CD4-positive, alpha-beta memory T cell (primary cell): Measurements from ENCODE around the gene RAD51C. TPM values are rescaled to one million over a fixed set of nuclear protein-coding genes. Genes with fewer than 3 reads are reported as not detected.
"Not testable (repeated sequence)": the region's sequence is repeated elsewhere in the genome, so short reads cannot be mapped to it uniquely, and the experiment has no call there.

Experiments
- CTCF ChIA-PET: fragments of 350-600 bp; sonication (Branson Sonifier 250); formaldehyde crosslinking; loops from one replicate; lab custom pipeline; 2021; ENCODE audit warnings: inconsistent platforms; ENCODE audit not compliant: partially characterized antibody; lab: Charles Lee
- POLR2A ChIA-PET: fragments of 350-600 bp; sonication (Branson Sonifier 250); formaldehyde crosslinking; loops from one replicate; lab custom pipeline; 2021; ENCODE audit not compliant: partially characterized antibody; lab: Charles Lee
- DNase-seq, 5 donors: peaks; one replicate each; pipeline versions ENCODE4 v3.0.0 to v3.0.0-alpha.2; 2020 to 2022; ENCODE audit warnings: mixed read lengths in 1 of 5
- H3K27ac ChIP-seq: one replicate; pipeline ENCODE4 v1.7.0; 2013; ENCODE audit warnings: low read depth, low read length
- H3K27me3 ChIP-seq: 2 replicates; pipeline ENCODE4 v1.7.0; 2013; ENCODE audit warnings: mild to moderate bottlenecking, low read length, moderate library complexity; ENCODE audit not compliant: insufficient read depth
- H3K36me3 ChIP-seq: 2 replicates; pipeline ENCODE4 v1.7.0; 2013; ENCODE audit warnings: mild to moderate bottlenecking, low read length, moderate library complexity; ENCODE audit not compliant: insufficient read depth
- H3K4me1 ChIP-seq: 2 replicates; pipeline ENCODE4 v1.7.0; 2013; ENCODE audit warnings: mild to moderate bottlenecking, low read length, moderate library complexity; ENCODE audit not compliant: insufficient read depth
- H3K4me3 ChIP-seq, 2 donors: one replicate each; pipeline ENCODE4 v1.7.0; 2013; ENCODE audit warnings: low read length in 2 of 2, mild to moderate bottlenecking in 1 of 2
- H3K9me3 ChIP-seq, 2 donors: one replicate each; pipeline ENCODE4 v1.7.0; 2013; ENCODE audit warnings: low read length in 2 of 2, control low read depth in 1 of 2; ENCODE audit not compliant: control insufficient read depth in 1 of 2
- H3K27ac Mint-ChIP-seq, 7 donors: one replicate each; pipeline ENCODE4 v1.8.0; 2020 to 2021; ENCODE audit warnings: mixed read lengths in 7 of 7, mild to moderate bottlenecking in 6 of 7, inconsistent platforms in 3 of 7, moderate library complexity in 3 of 7
- H3K27me3 Mint-ChIP-seq, 2 donors: one replicate each; pipeline ENCODE4 v1.8.0; 2020 to 2021; ENCODE audit warnings: mixed read lengths in 2 of 2
- H3K36me3 Mint-ChIP-seq, 2 donors: one replicate each; pipeline ENCODE4 v1.8.0; 2020 to 2021; ENCODE audit warnings: mixed read lengths in 2 of 2, inconsistent platforms in 1 of 2, mild to moderate bottlenecking in 1 of 2
- H3K4me1 Mint-ChIP-seq, 4 donors: one replicate each; pipeline ENCODE4 v1.8.0; 2020 to 2021; ENCODE audit warnings: mixed read lengths in 4 of 4, mild to moderate bottlenecking in 1 of 4
- H3K4me3 Mint-ChIP-seq, 8 donors: one replicate each; pipeline ENCODE4 v1.8.0; 2020 to 2021; ENCODE audit warnings: mixed read lengths in 8 of 8, mild to moderate bottlenecking in 7 of 8, moderate library complexity in 6 of 8, inconsistent platforms in 3 of 8
- H3K9me3 Mint-ChIP-seq, 8 donors: one replicate each; pipeline ENCODE4 v1.8.0; 2020 to 2021; ENCODE audit warnings: mixed read lengths in 8 of 8, mild to moderate bottlenecking in 5 of 8, inconsistent platforms in 3 of 8, moderate library complexity in 1 of 8
- intact Hi-C: fragments of 100-400 bp; cut with micrococcal nuclease; formaldehyde crosslinking; loops from one replicate; pipeline ENCODE4 v1.15.1; 2023
- polyA plus RNA-seq, 2 donors: library from polyadenylated mRNA; unstranded; fragments of 300-500 nt; fragmentation: Illumina TruSeq; gene quantifications; one replicate each; pipeline ENCODE4 v1.2.3, GENCODE V29; 2021
- total RNA-seq, 2 experiments: library from RNA; stranded (reverse); gene quantifications; one replicate each; pipeline ENCODE4 v1.2.3, GENCODE V29; 2021

Gene RAD51C
- total and polyA plus RNA-seq, 4 experiments from 2014 or later: 25.8 to 74.2 (median 36.9) TPM

DNA sequence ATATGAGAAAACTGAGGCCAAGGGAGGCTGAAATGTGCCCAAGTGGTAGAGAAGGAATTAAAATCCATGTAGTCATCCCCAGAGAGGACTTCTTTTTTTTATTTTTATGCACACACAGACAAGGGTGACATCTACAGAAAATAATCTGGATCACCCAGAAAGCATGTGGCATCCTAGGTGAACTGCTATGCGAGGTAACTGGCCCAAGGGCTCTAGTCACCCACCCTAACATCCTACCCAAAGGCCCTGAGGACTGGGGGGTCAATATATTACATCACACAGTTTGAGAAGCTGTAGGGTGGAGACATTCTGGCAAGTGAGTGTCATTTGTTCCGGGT is 23.8 kb upstream of the RAD51C start:
- intact Hi-C loops: no loop called here

DNA sequence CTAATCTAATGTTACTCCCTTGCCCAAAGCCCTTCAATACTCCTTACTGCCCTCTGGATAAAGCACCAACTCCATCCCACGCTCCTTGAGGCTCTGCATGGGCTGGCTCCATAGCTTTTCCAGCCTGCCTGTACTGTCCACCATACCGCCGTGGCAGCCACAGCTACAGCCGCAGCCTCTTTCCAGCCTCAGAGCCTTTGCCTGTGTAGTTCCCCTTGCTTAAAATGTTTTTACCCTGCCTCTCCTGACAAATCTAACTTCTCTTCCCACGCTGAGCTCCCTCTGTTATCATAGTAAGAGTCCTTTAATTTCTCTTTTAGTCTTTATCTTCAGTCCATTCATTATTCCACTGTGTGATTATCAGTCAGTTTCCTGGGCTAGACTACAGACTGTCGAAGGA is 22.5 kb upstream of the RAD51C start:
- Mint-ChIP-seq H3K36me3 (no peaks in the 10 kb centered on the region), H3K27me3 (peaks cover 4% of the 10 kb centered on the region in 2 donors), H3K27ac (no peak overlapping the region), H3K4me3 (no peak overlapping the region), H3K4me1 (peaks cover 6 to 10% (median 7%) of the 10 kb centered on the region in 4 donors), H3K9me3 (no peaks in the 10 kb centered on the region)
- ChIA-PET POLR2A (no interaction called here), CTCF (interaction anchor here (0.7 to 1.6 kb wide), 2 partner anchors 151 to 194 kb away, joined by 3 to 4 read pairs; no protein-coding TSS in a partner anchor)
- no peak for DNase-seq
- peaks cover 7% of the 10 kb centered on the region for H3K4me1 ChIP-seq
- H3K27ac ChIP-seq: no peak overlapping the region
- no peaks in the 10 kb centered on the region for H3K9me3 ChIP-seq
- no peak overlapping the region for H3K4me3 ChIP-seq
- no peaks in the 10 kb centered on the region for H3K36me3 ChIP-seq
- no peaks in the 10 kb centered on the region for H3K27me3 ChIP-seq
- intact Hi-C loops: no loop called here

More for the DNA sequence above, 23.8 kb upstream of the RAD51C start:
- Histone ChIP-seq H3K27me3 (no peaks in the 10 kb centered on the region), H3K36me3 (no peaks in the 10 kb centered on the region), H3K4me1 (peaks cover 7% of the 10 kb centered on the region), H3K27ac (no peak overlapping the region), H3K4me3 (no peak overlapping the region), H3K9me3 (no peaks in the 10 kb centered on the region)
- Mint-ChIP-seq H3K36me3 (no peaks in the 10 kb centered on the region), H3K27me3 (peaks cover 4 to 5% of the 10 kb centered on the region in 2 donors), H3K4me3 (no peak overlapping the region), H3K4me1 (peaks cover 6 to 10% (median 7%) of the 10 kb centered on the region in 4 donors), H3K9me3 (no peaks in the 10 kb centered on the region), H3K27ac (no peak overlapping the region)
- DNase-seq: no peak
- POLR2A ChIA-PET: no interaction called here
- CTCF ChIA-PET: no interaction called here

DNA sequence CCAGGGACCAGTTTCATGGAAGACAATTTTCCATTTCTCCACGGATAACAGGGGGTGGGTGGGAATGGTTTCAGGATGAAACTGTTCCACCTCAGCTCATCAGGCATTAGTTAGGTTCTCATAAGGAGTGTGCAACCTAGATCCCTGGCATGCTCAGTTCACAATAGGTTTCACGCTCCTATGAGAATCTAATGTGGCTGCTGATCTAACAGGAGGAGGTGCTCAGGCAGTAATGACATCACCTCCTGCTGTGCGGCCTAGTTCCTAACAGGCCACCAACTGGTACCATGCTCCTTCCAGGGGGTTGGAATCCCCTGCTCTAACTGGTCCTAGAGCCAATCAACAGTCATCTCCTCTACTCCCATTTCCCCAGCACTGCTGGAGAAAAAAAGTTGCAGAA is 20.4 kb upstream of the RAD51C start:
- peaks cover under 1 to 2% (median 1%) of the 10 kb centered on the region in 4 donors for H3K4me1 Mint-ChIP-seq
- ChIA-PET CTCF (no interaction called here), POLR2A (no interaction called here)
- no peak overlapping the region for H3K4me3 ChIP-seq
- peaks cover 2% of the 10 kb centered on the region for H3K4me1 ChIP-seq
- no peaks in the 10 kb centered on the region for H3K9me3 Mint-ChIP-seq
- H3K27ac Mint-ChIP-seq: no peak overlapping the region
- peaks cover 1 to 9% of the 10 kb centered on the region in 2 donors for H3K27me3 Mint-ChIP-seq
- H3K36me3 Mint-ChIP-seq: no peaks in the 10 kb centered on the region
- H3K36me3 ChIP-seq: no peaks in the 10 kb centered on the region
- H3K4me3 Mint-ChIP-seq: no peak overlapping the region
- no peaks in the 10 kb centered on the region for H3K27me3 ChIP-seq
- intact Hi-C loops: no loop called here
- no peaks in the 10 kb centered on the region for H3K9me3 ChIP-seq
- no peak for DNase-seq
- H3K27ac ChIP-seq: no peak overlapping the region

DNA sequence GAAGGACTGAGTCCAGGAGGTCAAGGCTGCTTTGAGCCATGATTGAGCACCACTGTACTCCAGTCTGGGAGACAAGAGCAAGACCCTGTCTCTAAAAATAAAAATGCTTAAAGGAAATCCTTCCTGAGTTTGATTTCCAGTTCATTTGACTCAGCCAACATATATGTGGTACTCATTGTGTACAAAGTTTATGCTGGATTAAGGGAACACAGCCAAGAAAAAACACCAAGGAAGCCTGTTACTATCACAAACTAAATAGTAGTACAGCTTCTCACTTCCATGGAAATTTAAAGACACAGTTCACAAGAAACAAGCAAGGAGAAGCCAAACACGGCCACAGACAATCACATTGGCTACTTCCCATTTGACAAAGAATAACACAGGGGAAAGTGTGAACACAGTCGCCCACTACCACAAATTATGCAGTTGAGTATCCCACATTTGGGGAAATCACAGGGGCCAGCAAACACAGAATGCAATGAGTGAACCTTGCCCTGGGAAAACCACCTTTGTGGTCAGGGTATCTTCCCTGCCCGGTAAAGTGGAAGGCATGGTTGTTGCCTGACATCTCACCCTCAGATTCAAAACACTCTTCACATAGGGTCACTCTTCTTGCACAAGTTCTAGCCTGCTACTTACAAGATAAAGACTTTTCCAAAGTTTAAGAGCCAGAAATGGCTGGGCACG is 15.1 kb upstream of the RAD51C start:
- no peak overlapping the region for H3K27ac ChIP-seq
- no peaks in the 10 kb centered on the region for H3K36me3 ChIP-seq
- H3K4me1 ChIP-seq: no peaks in the 10 kb centered on the region
- POLR2A ChIA-PET: no interaction called here
- no peaks in the 10 kb centered on the region for H3K36me3 Mint-ChIP-seq
- peaks cover 4 to 5% of the 10 kb centered on the region in 2 donors for H3K27me3 Mint-ChIP-seq
- H3K9me3 ChIP-seq: no peaks in the 10 kb centered on the region
- CTCF ChIA-PET: no interaction called here
- no peak for DNase-seq
- intact Hi-C loops: no loop called here
- H3K27ac Mint-ChIP-seq: peak overlapping the region in 1 of 7 donors; percentile 14
- H3K4me3 Mint-ChIP-seq: no peak overlapping the region
- H3K4me3 ChIP-seq: no peak overlapping the region
- no peaks in the 10 kb centered on the region for H3K9me3 Mint-ChIP-seq
- H3K27me3 ChIP-seq: no peaks in the 10 kb centered on the region
- H3K4me1 Mint-ChIP-seq: no peaks in the 10 kb centered on the region

DNA sequence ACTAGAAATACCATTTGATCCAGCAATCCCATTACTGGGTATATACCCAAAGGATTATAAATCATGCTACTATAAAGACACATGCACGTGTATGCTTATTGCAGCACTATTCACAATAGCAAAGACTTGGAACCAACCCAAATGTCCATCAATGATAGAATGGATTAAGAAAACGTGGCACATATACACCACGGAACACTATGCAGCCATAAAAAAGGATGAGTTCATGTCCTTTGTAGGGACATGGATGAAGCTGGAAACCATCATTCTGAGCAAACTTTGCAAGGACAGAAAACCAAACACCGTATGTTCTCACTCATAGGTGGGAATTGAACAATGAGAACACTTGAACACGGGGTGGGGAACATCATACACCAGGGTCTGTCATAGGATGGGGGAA is 14.1 kb upstream of the RAD51C start:
- H3K27me3 Mint-ChIP-seq, H3K4me1 ChIP-seq, H3K9me3 ChIP-seq, intact Hi-C loops, H3K9me3 Mint-ChIP-seq, H3K27ac ChIP-seq, H3K36me3 Mint-ChIP-seq, H3K4me3 Mint-ChIP-seq, H3K27ac Mint-ChIP-seq, POLR2A ChIA-PET, H3K4me3 ChIP-seq, H3K4me1 Mint-ChIP-seq, H3K27me3 ChIP-seq, H3K36me3 ChIP-seq, DNase-seq, CTCF ChIA-PET: not testable (repeated sequence)

DNA sequence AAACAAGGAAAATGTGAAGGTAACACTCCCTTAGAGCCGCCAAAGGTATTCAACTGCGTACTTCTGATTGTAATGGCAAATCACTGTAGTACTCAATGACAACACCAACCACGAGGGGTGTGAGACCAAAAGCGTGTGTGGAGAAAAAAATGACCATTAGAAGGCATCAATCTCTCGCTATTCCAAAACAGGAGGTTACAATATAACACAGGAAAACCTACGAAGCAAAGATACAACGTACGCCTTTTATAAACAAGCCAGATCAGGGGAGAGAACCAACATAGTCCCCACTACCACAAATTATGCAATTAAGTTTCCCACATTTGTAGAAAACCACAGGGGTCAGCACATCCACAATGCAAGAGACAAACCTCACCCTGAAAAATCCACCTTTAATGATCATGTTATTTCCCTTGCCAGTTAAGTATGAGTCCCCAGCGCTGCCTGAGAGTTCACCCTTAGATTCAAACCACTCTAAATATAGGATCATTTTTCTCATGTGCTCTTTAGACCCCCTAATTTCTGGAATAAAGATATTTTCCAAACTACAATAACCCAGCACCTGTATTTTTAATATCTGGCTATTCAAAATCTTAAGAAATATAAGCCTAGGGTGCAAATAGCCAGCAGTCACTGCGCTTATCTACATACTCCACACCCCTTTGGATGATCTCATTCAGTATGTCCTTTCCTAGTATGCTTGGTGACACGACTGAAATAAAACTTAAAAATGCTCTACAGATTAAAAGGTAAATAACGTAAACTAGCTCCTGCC is 13.0 kb upstream of the RAD51C start:
- intact Hi-C loops: no loop called here
- POLR2A ChIA-PET: no interaction called here
- Mint-ChIP-seq H3K4me1 (no peaks in the 10 kb centered on the region), H3K9me3 (no peaks in the 10 kb centered on the region), H3K4me3 (no peak overlapping the region), H3K27me3 (peaks cover 4 to 5% of the 10 kb centered on the region in 2 donors), H3K36me3 (no peaks in the 10 kb centered on the region), H3K27ac (no peak overlapping the region)
- DNase-seq: no peak
- no peaks in the 10 kb centered on the region for H3K36me3 ChIP-seq
- no peak overlapping the region for H3K4me3 ChIP-seq
- no peak overlapping the region for H3K27ac ChIP-seq
- H3K4me1 ChIP-seq: no peaks in the 10 kb centered on the region
- no peaks in the 10 kb centered on the region for H3K9me3 ChIP-seq
- no peaks in the 10 kb centered on the region for H3K27me3 ChIP-seq
- CTCF ChIA-PET: no interaction called here

DNA sequence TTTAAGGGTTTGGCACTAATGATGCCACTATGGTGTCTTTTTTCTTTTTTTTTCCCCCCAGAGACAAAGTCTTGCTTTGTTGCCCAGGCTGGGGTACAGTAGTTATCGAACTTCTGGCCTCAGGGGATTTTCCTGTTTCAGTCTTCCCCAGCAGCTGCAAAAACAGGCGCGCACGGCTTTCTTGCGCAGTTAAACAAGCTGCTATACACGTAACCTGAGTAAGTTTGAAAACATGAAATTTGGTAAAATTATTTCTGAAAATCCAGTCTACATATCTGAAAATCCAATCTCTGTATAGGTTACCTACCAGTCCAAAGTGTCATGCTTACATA is 12.4 kb upstream of the RAD51C start:
- Mint-ChIP-seq H3K36me3 (no peaks in the 10 kb centered on the region), H3K4me1 (no peaks in the 10 kb centered on the region), H3K9me3 (no peaks in the 10 kb centered on the region), H3K4me3 (no peak overlapping the region), H3K27me3 (peaks cover 4 to 5% of the 10 kb centered on the region in 2 donors), H3K27ac (no peak overlapping the region)
- Histone ChIP-seq H3K36me3 (no peaks in the 10 kb centered on the region), H3K4me3 (no peak overlapping the region), H3K9me3 (no peaks in the 10 kb centered on the region), H3K27me3 (no peaks in the 10 kb centered on the region), H3K4me1 (no peaks in the 10 kb centered on the region), H3K27ac (no peak overlapping the region)
- ChIA-PET POLR2A (no interaction called here), CTCF (no interaction called here)
- DNase-seq: no peak
- intact Hi-C loops: no loop called here
